LHCN-M2 (cell line): ENCODE measurements around the gene SAXO2. TPM values are rescaled to one million over a fixed set of nuclear protein-coding genes. Genes with fewer than 3 reads are reported as not detected.
A peak's percentile ranks its signal among the peaks of the same experiment; 100 is the strongest.
"Not testable (repeated sequence)": the region's sequence is repeated elsewhere in the genome, so short reads cannot be mapped to it uniquely, and the experiment has no call there.

Experiments
- DNase-seq: peaks from one replicate; pipeline ENCODE4 v3.0.0-alpha.2; 2012; ENCODE audit warnings: low read depth
- polyA plus RNA-seq: library from polyadenylated mRNA; unstranded; fragments of >200 nt; gene quantifications from one replicate; pipeline ENCODE4 v1.2.1, GENCODE V29; 2012; ENCODE audit warnings: missing spikeins
- total RNA-seq: library from RNA; depleted of rRNA; stranded (reverse); fragments of >200 nt; gene quantifications from 2 replicates; pipeline ENCODE4 v1.2.3, GENCODE V29; 2014; rRNA removed

Gene SAXO2
- 0.17 TPM in 1 of 2 replicates, not detected in the other for total RNA-seq
- polyA plus RNA-seq, result 0.96 TPM

- DNase-seq, result peak; percentile 84
Measured at GRCh38 chr15:82262422-82263026, at the start of gene SAXO2, which contains the start of gene EFL1. TSS of gene SAXO2 (plus strand) at chr15:82262818. CDS start at chr15:82262880, 62 bp downstream. TSS of gene EFL1 (minus strand) at chr15:82262734. CDS start at chr15:82261778, 956 bp downstream.

- DNase-seq, result not testable (repeated sequence)
Measured at GRCh38 chr15:82216092-82216491, 46.5 kb upstream of the SAXO2 start.

GRCh38 chr15:82221535-82221934 is 41.1 kb upstream of the SAXO2 start:
- peak; percentile 10 for DNase-seq

- peak; percentile 7 for DNase-seq
Measured at GRCh38 chr15:82228750-82229149, 33.9 kb upstream of the SAXO2 start.

- DNase-seq, result peak; percentile 12
Measured at GRCh38 chr15:82231233-82231632, 31.4 kb upstream of the SAXO2 start.

- no peak for DNase-seq
Measured at GRCh38 chr15:82231842-82232241, 30.8 kb upstream of the SAXO2 start.

GRCh38 chr15:82237944-82238534 is 24.6 kb upstream of the SAXO2 start:
- not testable (repeated sequence) for DNase-seq

- no peak for DNase-seq
Measured at GRCh38 chr15:82239685-82240391, 22.8 kb upstream of the SAXO2 start.

- peak; percentile 51 for DNase-seq
Measured at GRCh38 chr15:82241836-82242499, 20.6 kb upstream of the SAXO2 start.

GRCh38 chr15:82243644-82244043 is 19.0 kb upstream of the SAXO2 start:
- not testable (repeated sequence) for DNase-seq

- DNase-seq, result not testable (repeated sequence)
Measured at GRCh38 chr15:82245956-82246355, 16.7 kb upstream of the SAXO2 start.

GRCh38 chr15:82248261-82248660 is 14.4 kb upstream of the SAXO2 start:
- DNase-seq, result peak; percentile 47

- peak; percentile 62 for DNase-seq
Measured at GRCh38 chr15:82261566-82262421, 824 bp upstream of the SAXO2 start.

GRCh38 chr15:82263350-82263749 is 732 bp downstream of the SAXO2 start:
- DNase-seq, result no peak

GRCh38 chr15:82267137-82267536 is 4.5 kb downstream of the SAXO2 start:
- DNase-seq, result not testable (repeated sequence)

GRCh38 chr15:82268454-82268853 is 5.8 kb downstream of the SAXO2 start:
- DNase-seq, result not testable (repeated sequence)

- no peak for DNase-seq
Measured at GRCh38 chr15:82272154-82272553, 9.5 kb downstream of the SAXO2 start.

- no peak for DNase-seq
Measured at GRCh38 chr15:82275410-82275809, 12.8 kb downstream of the SAXO2 start.

- not testable (repeated sequence) for DNase-seq
Measured at GRCh38 chr15:82281276-82281675, 18.7 kb downstream of the SAXO2 start.

- not testable (repeated sequence) for DNase-seq
Measured at GRCh38 chr15:82282386-82282785, 19.8 kb downstream of the SAXO2 start.

GRCh38 chr15:82284381-82284780 is 21.8 kb downstream of the SAXO2 start:
- DNase-seq, result not testable (repeated sequence)
